GM12878 (cell line): ENCODE data around the gene CAPN10. TPM values are rescaled to one million over a fixed set of nuclear protein-coding genes. Genes with fewer than 3 reads are reported as not detected.

Experiments used
- ATAC-seq: fragments of 200-7000 bp; cut with Tn5 transposase; 3 replicates; pipeline ENCODE4 v1.9.1; 2020; ENCODE audit warnings: mild to moderate bottlenecking, moderate library complexity
- Bru-seq: library from RNA; stranded (reverse); fragments of 400-500 nt; gene quantifications from one replicate; lab custom pipeline; 2021; lab: Mats Ljungman, UMichigan
- BruChase-seq, 2 experiments: library from RNA; stranded (reverse); fragments of 400-500 nt; gene quantifications; one replicate each; lab custom pipeline; 2021; lab: Mats Ljungman, UMichigan
- BruUV-seq: library from RNA; stranded (reverse); fragments of 400-500 nt; replicated peaks from 2 replicates; lab custom pipeline; 2021; lab: Mats Ljungman, UMichigan
- CTCF ChIA-PET: fragments of 300-600 bp; sonication (Branson Sonifier 250); formaldehyde crosslinking; extraction: SDS; loops from one replicate; lab custom pipeline; 2021; ENCODE audit warnings: inconsistent platforms; lab: Yijun Ruan, JAX
- POLR2A ChIA-PET: fragments of 350-600 bp; formaldehyde crosslinking; extraction: SDS; loops from one replicate; lab custom pipeline; 2021; ENCODE audit warnings: inconsistent platforms; lab: Charles Lee
- RAD21 ChIA-PET: fragments of 300-600 bp; sonication (Branson Sonifier 250); formaldehyde crosslinking; loops from one replicate; lab custom pipeline; 2023; ENCODE audit warnings: antibody characterized with exemption; ENCODE audit not compliant: unreplicated experiment; lab: Charles Lee
- SMC1A ChIA-PET: fragments of 300-600 bp; sonication (Branson Sonifier 250); formaldehyde crosslinking; loops from one replicate; lab custom pipeline; 2023; ENCODE audit not compliant: unreplicated experiment, uncharacterized antibody; lab: Charles Lee
- DNase-seq: peaks from one replicate; pipeline ENCODE4 v3.0.0-alpha.2; 2011; ENCODE audit warnings: low read depth, low spot score
- FAIRE-seq: peaks from 3 replicates; lab custom pipeline; 2011; peaks lifted over from hg19 to GRCh38; lab: Jason Lieb, UNC
- H2AFZ ChIP-seq: 2 replicates; pipeline ENCODE4 v1.6.0; 2011; ENCODE audit warnings: low read depth, low read length, control low read depth; ENCODE audit not compliant: control insufficient read depth
- H3K27ac ChIP-seq: 2 replicates; pipeline ENCODE4 v1.5.1; 2011; ENCODE audit warnings: control low read depth; ENCODE audit not compliant: control insufficient read depth, insufficient read depth
- H3K27me3 ChIP-seq, 2 experiments: replicated peaks in 1 of 2; 2 replicates each; pipeline versions ENCODE4 v1.6.0 to v1.6.1; 2011; ENCODE audit warnings: low read length in 1 of 2; ENCODE audit not compliant: control insufficient read depth in 2 of 2, insufficient read depth in 2 of 2
- H3K36me3 ChIP-seq, 2 experiments: 2 replicates each; pipeline ENCODE4 v1.5.1; 2011; ENCODE audit warnings: low read length in 1 of 2; ENCODE audit not compliant: control insufficient read depth in 2 of 2, insufficient read depth in 2 of 2
- H3K4me1 ChIP-seq: 2 replicates; pipeline ENCODE4 v1.6.1; 2011; ENCODE audit warnings: mild to moderate bottlenecking, low read length, moderate library complexity, mixed read lengths; ENCODE audit not compliant: control insufficient read depth, insufficient read depth
- H3K4me2 ChIP-seq: 2 replicates; pipeline ENCODE4 v1.6.0; 2011; ENCODE audit warnings: control low read depth; ENCODE audit not compliant: control insufficient read depth, insufficient read depth
- H3K4me3 ChIP-seq: fragments of 200-600 bp; sonication (generic); 2 replicates; pipeline ENCODE4 v1.5.1; 2016
- H3K79me2 ChIP-seq: 2 replicates; pipeline ENCODE4 v1.6.0; 2011; ENCODE audit warnings: low read length; ENCODE audit not compliant: control insufficient read depth, insufficient read depth
- H3K9ac ChIP-seq: 2 replicates; pipeline ENCODE4 v1.8.0; 2011; ENCODE audit warnings: low read length, control low read depth, mixed read lengths; ENCODE audit not compliant: control insufficient read depth, insufficient read depth
- H3K9me3 ChIP-seq: replicated peaks from 3 replicates; pipeline ENCODE4 v1.5.1; 2011; ENCODE audit warnings: mild to moderate bottlenecking, low read length; ENCODE audit not compliant: control insufficient read depth, insufficient read depth
- H4K20me1 ChIP-seq: 2 replicates; pipeline ENCODE4 v1.6.0; 2011; ENCODE audit not compliant: control insufficient read depth, insufficient read depth
- CBFB ChIP-seq: IDR thresholded peaks from 2 replicates; pipeline ENCODE4 v1.6.1; 2016; ENCODE audit warnings: antibody characterized with exemption, low read depth
- CHD4 ChIP-seq: fragments of 200-600 bp; sonication (generic); IDR thresholded peaks from 2 replicates; pipeline ENCODE4 v1.6.1; 2016; ENCODE audit warnings: mild to moderate bottlenecking
- FOXM1 ChIP-seq: IDR thresholded peaks from 2 replicates; pipeline ENCODE4 v1.6.1; 2012; ENCODE audit warnings: low read depth, mild to moderate bottlenecking, inconsistent platforms, low read length, moderate library complexity
- MEF2B ChIP-seq: fragments of 450-650 bp; IDR thresholded peaks from 2 replicates; pipeline ENCODE4 v1.6.1; 2018; ENCODE audit warnings: mild to moderate bottlenecking, moderate library complexity; ENCODE audit not compliant: partially characterized antibody, poor library complexity, severe bottlenecking
- NBN ChIP-seq: fragments of 450-650 bp; IDR thresholded peaks from 2 replicates; pipeline ENCODE4 v1.6.1; 2016
- NFYA ChIP-seq: IDR thresholded peaks from 2 replicates; pipeline ENCODE4 v1.6.1; 2011; ENCODE audit warnings: low read depth, mild to moderate bottlenecking, low read length, improper control_type of control experiment, borderline replicate concordance
- SMAD5 ChIP-seq: IDR thresholded peaks from 2 replicates; pipeline ENCODE4 v1.6.1; 2016; ENCODE audit warnings: antibody characterized with exemption, low read depth
- ZNF217 ChIP-seq: fragments of 450-650 bp; IDR thresholded peaks from 2 replicates; pipeline ENCODE4 v1.6.1; 2017; ENCODE audit warnings: antibody characterized with exemption, mild to moderate bottlenecking
- ZNF24 ChIP-seq: fragments of 450-650 bp; IDR thresholded peaks from 2 replicates; pipeline ENCODE4 v1.6.1; 2017; ENCODE audit warnings: antibody characterized with exemption, mild to moderate bottlenecking
- ZZZ3 ChIP-seq: IDR thresholded peaks from 2 replicates; pipeline ENCODE4 v1.6.1; 2011; ENCODE audit warnings: low read depth; ENCODE audit not compliant: control insufficient read depth, insufficient read length
- WGBS: methylation state at CpG from one replicate; pipeline ENCODE4 v1.1.6; 2016; ENCODE audit warnings: low lambda C conversion rate; ENCODE audit not compliant: insufficient replicate concordance, insufficient coverage; ENCODE audit errors: missing lambda C conversion rate; 5-methylcytosine and 5-hydroxymethylcytosine counted together
- in situ Hi-C: fragments of 300-500 bp; cut with MboI; formaldehyde crosslinking; loops from 9 replicates; pipeline ENCODE4 v1.14.3; 2018; ENCODE audit warnings: mixed read lengths
- intact Hi-C: fragments of 100-400 bp; cut with micrococcal nuclease; formaldehyde crosslinking; loops from one replicate; pipeline ENCODE4 v1.14.2; 2022; ENCODE audit not compliant: unreplicated experiment
- long read RNA-seq, 2 experiments: library from polyadenylated mRNA; unstranded; transcript quantifications; one replicate each; pipeline ENCODE4 v2.0.0, GENCODE V29; 2019 to 2020
- polyA minus RNA-seq, 3 experiments: library from RNA; depleted of rRNA, polyadenylated mRNA; stranded (reverse); fragments of >200 nt; gene quantifications; 2 replicates each; pipeline ENCODE4 v1.2.3, GENCODE V29; 2011
- polyA plus RNA-seq, 11 experiments: library from polyadenylated mRNA; depleted of rRNA in 4 of 11; unstranded in 6 of 11; stranded (reverse) in 5 of 11; fragments of >200 nt; fragmentation: Nextera tagmentation in 4 of 11; fragmentation: Illumina TruSeq in 1 of 11; extraction: Ambion mirVana in 4 of 11; extraction: Trizol in 1 of 11; gene quantifications; 1 replicate in 1 of 11; 2 replicates in 10 of 11; pipeline versions ENCODE4 v1.2.1 to v1.2.3, GENCODE V29; 2011 to 2016; ENCODE audit warnings: inconsistent platforms in 2 of 11, missing spikeins in 2 of 11, low read depth in 1 of 11
- total RNA-seq, 4 experiments: library from RNA; depleted of rRNA in 3 of 4; stranded (reverse); fragments of >200 nt in 3 of 4; fragmentation: Illumina TruSeq in 1 of 4; extraction: Trizol in 1 of 4; gene quantifications; 2 replicates each; pipeline versions ENCODE4 v1.2.1 to v1.2.3, GENCODE V29; 2013 to 2021
- TF ChIP-seq, protein P1 (sequence below): IDR thresholded peaks from 2 replicates; pipeline ENCODE4 v1.6.1; 2012; ENCODE audit warnings: low read depth, low read length, improper control_type of control experiment
- TF ChIP-seq, protein P2 (sequence below): fragments of 450-650 bp; formaldehyde crosslinking; IDR thresholded peaks from 2 replicates; pipeline ENCODE4 v1.5.0; 2022; ENCODE audit warnings: mild to moderate bottlenecking, missing genetic modification characterization

The CAPN10 gene, protein sequence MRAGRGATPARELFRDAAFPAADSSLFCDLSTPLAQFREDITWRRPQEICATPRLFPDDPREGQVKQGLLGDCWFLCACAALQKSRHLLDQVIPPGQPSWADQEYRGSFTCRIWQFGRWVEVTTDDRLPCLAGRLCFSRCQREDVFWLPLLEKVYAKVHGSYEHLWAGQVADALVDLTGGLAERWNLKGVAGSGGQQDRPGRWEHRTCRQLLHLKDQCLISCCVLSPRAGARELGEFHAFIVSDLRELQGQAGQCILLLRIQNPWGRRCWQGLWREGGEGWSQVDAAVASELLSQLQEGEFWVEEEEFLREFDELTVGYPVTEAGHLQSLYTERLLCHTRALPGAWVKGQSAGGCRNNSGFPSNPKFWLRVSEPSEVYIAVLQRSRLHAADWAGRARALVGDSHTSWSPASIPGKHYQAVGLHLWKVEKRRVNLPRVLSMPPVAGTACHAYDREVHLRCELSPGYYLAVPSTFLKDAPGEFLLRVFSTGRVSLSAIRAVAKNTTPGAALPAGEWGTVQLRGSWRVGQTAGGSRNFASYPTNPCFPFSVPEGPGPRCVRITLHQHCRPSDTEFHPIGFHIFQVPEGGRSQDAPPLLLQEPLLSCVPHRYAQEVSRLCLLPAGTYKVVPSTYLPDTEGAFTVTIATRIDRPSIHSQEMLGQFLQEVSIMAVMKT
- 79.8 and 82.5 TPM in 2 replicates for total RNA-seq (2013; cell fraction: nucleolus; rRNA removed)
- total RNA-seq (2014; rRNA removed) (26.6 and 32.9 TPM in 2 replicates), total RNA-seq (2014; rRNA removed; fragmentation: Illumina TruSeq; extraction: Trizol) (8.4 and 12.4 TPM in 2 replicates), total RNA-seq (2021) (31.5 and 40.6 TPM in 2 replicates), polyA plus RNA-seq (2011; rRNA removed) (6.0 and 10.3 TPM in 2 replicates), polyA plus RNA-seq (2014; fragmentation: Illumina TruSeq; extraction: Trizol) (2.4 and 7.3 TPM in 2 replicates), polyA plus RNA-seq (2014; fragmentation: Nextera tagmentation; extraction: Ambion mirVana) (1 to 10 TPM in 1 of 2 experiments, under 1 TPM in 1; 0.37 to 1.6 TPM), polyA plus RNA-seq (2014; rRNA removed) (38.2 and 46.0 TPM in 2 replicates), polyA plus RNA-seq (2016; fragmentation: Nextera tagmentation; extraction: Ambion mirVana) (10 to 100 TPM; 22.6 to 27.1 TPM), polyA minus RNA-seq (2011; rRNA and poly(A)+ RNA removed) (7.5 and 13.8 TPM in 2 replicates), Bru-seq, nascent RNA (percentile 64 among the genes with signal in this experiment), BruChase-seq, experiment 1, labeled RNA remaining after a 6-hour chase (percentile 73 among the genes with signal in this experiment), BruChase-seq, experiment 2, labeled RNA remaining after a 2-hour chase (percentile 75 among the genes with signal in this experiment)
- 4.5 TPM for polyA plus RNA-seq (2011; ENCODE audit: low read depth)
- polyA plus RNA-seq (2011; cell fraction: cytosol; rRNA removed) = 9.9 and 23.2 TPM in 2 replicates
- 159 and 187 TPM in 2 replicates for polyA plus RNA-seq (2011; cell fraction: nucleus; rRNA removed)
- 19.0 and 21.0 TPM in 2 replicates for polyA plus RNA-seq (2012)
- polyA minus RNA-seq (2011; cell fraction: cytosol; rRNA and poly(A)+ RNA removed) = 7.4 and 9.0 TPM in 2 replicates
- 31.7 and 59.3 TPM in 2 replicates for polyA minus RNA-seq (2011; cell fraction: nucleus; rRNA and poly(A)+ RNA removed)
- long read RNA-seq, experiment 1, partial matches to known transcripts = 2 of 3 reads
- long read RNA-seq, experiment 1, other reads (novel, unspliced or antisense) = 0 of 3 reads
- long read RNA-seq, experiment 2, partial matches to known transcripts = 1 of 1 reads
- long read RNA-seq, experiment 2, other reads (novel, unspliced or antisense) = 0 of 1 reads

DNA sequence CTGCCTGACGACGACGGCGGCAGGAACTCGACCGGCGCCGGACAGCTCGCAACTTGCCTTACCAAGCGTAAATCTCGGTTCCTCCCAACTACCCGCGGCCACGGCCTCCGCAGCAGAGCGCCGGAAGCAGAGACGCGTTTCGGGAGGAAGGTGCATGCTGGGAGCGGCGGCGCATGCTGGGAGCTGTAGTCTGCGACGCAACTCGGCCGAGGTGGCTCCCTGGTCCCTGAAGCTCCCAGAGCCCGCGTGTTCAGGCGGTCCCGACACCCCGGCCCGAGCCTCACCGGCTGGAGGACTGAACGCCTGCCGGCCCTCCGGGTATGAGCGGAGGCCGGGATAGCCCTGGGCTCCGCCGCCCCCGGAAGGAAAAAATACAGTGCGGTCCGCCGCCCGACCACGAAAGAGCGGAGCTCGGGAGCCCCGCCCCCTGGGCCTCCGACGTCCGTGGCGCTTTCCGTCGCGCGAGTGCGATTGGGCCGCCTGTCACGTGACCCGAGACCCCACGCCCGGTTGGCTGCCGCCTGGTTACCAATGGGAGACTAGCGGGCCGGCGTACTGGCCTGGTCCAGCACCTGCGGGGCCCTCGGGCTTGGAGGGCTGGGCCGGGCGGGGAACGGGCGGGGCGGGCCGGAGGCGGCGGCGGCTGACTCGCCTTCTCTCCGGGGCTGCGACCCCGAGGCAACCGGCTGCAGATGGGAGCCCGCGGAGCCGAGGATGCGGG lies at the start of gene CAPN10:
CAPN10 (plus strand) TSS at position 537 of the 721 bp plus-strand sequence; CDS start at position 715, 178 bp downstream.
- Histone ChIP-seq H4K20me1 (no peaks in the 10 kb centered on the region; the same call in 1 of the 2 replicates), H3K27me3 (no peaks in the 10 kb centered on the region), H3K79me2 (peaks cover 50% of the 10 kb centered on the region), H3K4me2 (peak within 1 kb of the TSS; percentile 73), H3K36me3 (peaks cover 2% of the 10 kb centered on the region in 2 experiments; a peak in 3 of 4 replicates), H3K27ac (peak within 1 kb of the TSS; percentile 92), H3K4me1 (peaks cover 34% of the 10 kb centered on the region), H3K9me3 (no peaks in the 10 kb centered on the region; the same call in 2 of the 3 replicates), H3K9ac (peak within 1 kb of the TSS; percentile 84), H2AFZ (peak within 1 kb of the TSS; percentile 95), H3K4me3 (peak within 1 kb of the TSS; percentile 95)
- SMC1A ChIA-PET = interaction anchor here (0.9 to 6.4 kb wide), 6 partner anchors 17 to 563 kb away, joined by 3 to 124 read pairs (median 10); partner anchors contain the start of genes ANKMY1, DUSP28 and PASK
- CTCF ChIA-PET = interaction anchor here (0.7 to 11.9 kb wide), 7 partner anchors 13 to 72 kb away, joined by 3 to 196 read pairs (median 11); partner anchors contain the start of genes ANKMY1, DUSP28 and RNPEPL1
- peak; percentile 79 for ATAC-seq
- RAD21 ChIA-PET = interaction anchor here (1.4 to 10.9 kb wide), 5 partner anchors 17 to 72 kb away, joined by 3 to 206 read pairs (median 12); partner anchors contain the start of genes ANKMY1, DUSP28 and RNPEPL1
- DNase-seq = peak; percentile 73
- BruUV-seq = no TSS peak
- WGBS = under 1% methylated on average over 68 of the region's 88 CpGs
- in situ Hi-C loops = no loop called here
- peak; percentile 89 for FAIRE-seq
- POLR2A ChIA-PET = interaction anchor here (0.8 to 6.7 kb wide), 13 partner anchors 11 to 452 kb away, joined by 3 to 233 read pairs (median 6); partner anchors contain the start of genes DUSP28, GPR35 and RNPEPL1
- intact Hi-C loops = loop anchor here (1.0 to 2.0 kb wide), 2 partner anchors 34 to 72 kb away; no protein-coding TSS in a partner anchor
- TF ChIP-seq ZNF217 (no peak), ZZZ3 (no peak), NBN (peak; percentile 89), CHD4 (no peak), NFYA (no peak), ZNF24 (no peak), SMAD5 (0 out of 2 replicates have a peak, but pooled peaks have one; percentile 29), MEF2B (peak; percentile 10), FOXM1 (no peak), CBFB (peak; percentile 42; the same call in 1 of the 2 replicates)
- TF ChIP-seq, protein P1, sequence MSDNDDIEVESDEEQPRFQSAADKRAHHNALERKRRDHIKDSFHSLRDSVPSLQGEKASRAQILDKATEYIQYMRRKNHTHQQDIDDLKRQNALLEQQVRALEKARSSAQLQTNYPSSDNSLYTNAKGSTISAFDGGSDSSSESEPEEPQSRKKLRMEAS = peak; percentile 63
- TF ChIP-seq, protein P2, sequence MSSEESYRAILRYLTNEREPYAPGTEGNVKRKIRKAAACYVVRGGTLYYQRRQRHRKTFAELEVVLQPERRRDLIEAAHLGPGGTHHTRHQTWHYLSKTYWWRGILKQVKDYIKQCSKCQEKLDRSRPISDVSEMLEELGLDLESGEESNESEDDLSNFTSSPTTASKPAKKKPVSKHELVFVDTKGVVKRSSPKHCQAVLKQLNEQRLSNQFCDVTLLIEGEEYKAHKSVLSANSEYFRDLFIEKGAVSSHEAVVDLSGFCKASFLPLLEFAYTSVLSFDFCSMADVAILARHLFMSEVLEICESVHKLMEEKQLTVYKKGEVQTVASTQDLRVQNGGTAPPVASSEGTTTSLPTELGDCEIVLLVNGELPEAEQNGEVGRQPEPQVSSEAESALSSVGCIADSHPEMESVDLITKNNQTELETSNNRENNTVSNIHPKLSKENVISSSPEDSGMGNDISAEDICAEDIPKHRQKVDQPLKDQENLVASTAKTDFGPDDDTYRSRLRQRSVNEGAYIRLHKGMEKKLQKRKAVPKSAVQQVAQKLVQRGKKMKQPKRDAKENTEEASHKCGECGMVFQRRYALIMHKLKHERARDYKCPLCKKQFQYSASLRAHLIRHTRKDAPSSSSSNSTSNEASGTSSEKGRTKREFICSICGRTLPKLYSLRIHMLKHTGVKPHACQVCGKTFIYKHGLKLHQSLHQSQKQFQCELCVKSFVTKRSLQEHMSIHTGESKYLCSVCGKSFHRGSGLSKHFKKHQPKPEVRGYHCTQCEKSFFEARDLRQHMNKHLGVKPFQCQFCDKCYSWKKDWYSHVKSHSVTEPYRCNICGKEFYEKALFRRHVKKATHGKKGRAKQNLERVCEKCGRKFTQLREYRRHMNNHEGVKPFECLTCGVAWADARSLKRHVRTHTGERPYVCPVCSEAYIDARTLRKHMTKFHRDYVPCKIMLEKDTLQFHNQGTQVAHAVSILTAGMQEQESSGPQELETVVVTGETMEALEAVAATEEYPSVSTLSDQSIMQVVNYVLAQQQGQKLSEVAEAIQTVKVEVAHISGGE (CRISPR knock-in tag) = peak; percentile 71
